GM18526 (cell line): ENCODE data around the gene NRDE2.

Experiments used
- POLR2A ChIP-seq: IDR thresholded peaks from 3 replicates; pipeline ENCODE4 v1.6.1; 2011; ENCODE audit not compliant: insufficient read length; ENCODE audit errors: extremely low read depth

Gene NRDE2

GRCh38 chr14:90331497-90332270 lies at the start of gene NRDE2:
Gene NRDE2 (minus strand): TSS chr14:90331941. CDS start chr14:90331904, 37 bp downstream.
- TF ChIP-seq POLR2A, result peak; percentile 61

GRCh38 chr14:90381011-90381786 lies 49.5 kb upstream of the NRDE2 start:
- TF ChIP-seq POLR2A, result no peak

GRCh38 chr14:90379106-90379505 lies 47.4 kb upstream of the NRDE2 start:
- TF ChIP-seq POLR2A, result no peak

- TF ChIP-seq POLR2A, result no peak
These were observed 46.5 kb upstream of the NRDE2 start for GRCh38 chr14:90378249-90378648.

- TF ChIP-seq POLR2A, result no peak
These were observed 44.2 kb upstream of the NRDE2 start for GRCh38 chr14:90375934-90376333.

- TF ChIP-seq POLR2A, result no peak
These were observed 43.1 kb upstream of the NRDE2 start for GRCh38 chr14:90374813-90375212.

- TF ChIP-seq POLR2A, result no peak
These were observed 42.1 kb upstream of the NRDE2 start for GRCh38 chr14:90373887-90374286.

- no peak for TF ChIP-seq POLR2A
These were observed 37.4 kb upstream of the NRDE2 start for GRCh38 chr14:90368946-90369721.

GRCh38 chr14:90362558-90362896 lies 30.8 kb upstream of the NRDE2 start:
- no peak for TF ChIP-seq POLR2A

GRCh38 chr14:90361865-90362557 lies 30.3 kb upstream of the NRDE2 start:
- TF ChIP-seq POLR2A, result no peak

- TF ChIP-seq POLR2A, result no peak
These were observed 26.6 kb upstream of the NRDE2 start for GRCh38 chr14:90358359-90358758.

- no peak for TF ChIP-seq POLR2A
These were observed 25.2 kb upstream of the NRDE2 start for GRCh38 chr14:90356925-90357324.

- TF ChIP-seq POLR2A, result no peak
These were observed 24.1 kb upstream of the NRDE2 start for GRCh38 chr14:90355540-90356518.
